Anterior cingulate cortex (tissue), 58 donors: ENCODE results near the gene AKAP9.
"Not testable (repeated sequence)": the region's sequence is repeated elsewhere in the genome, so short reads cannot be mapped to it uniquely, and the experiment has no call there.

Experiments used
- DNase-seq, 58 donors: peaks; one replicate each; lab custom pipeline; 2025; lab: John Stamatoyannopoulos, UW

The AKAP9 gene

GRCh38 chr7:91999631-92000565 is 59.2 kb downstream of the AKAP9 start:
- DNase-seq = no peak

- no peak for DNase-seq
Measured at GRCh38 chr7:92002720-92003119, 62.1 kb downstream of the AKAP9 start.

- no peak for DNase-seq
Measured at GRCh38 chr7:92006046-92006445, 65.4 kb downstream of the AKAP9 start.

GRCh38 chr7:92010215-92010614 is 69.6 kb downstream of the AKAP9 start:
- DNase-seq = no peak

- DNase-seq = no peak
Measured at GRCh38 chr7:92013611-92014010, 72.9 kb downstream of the AKAP9 start.

GRCh38 chr7:92020636-92021035 is 80.0 kb downstream of the AKAP9 start:
- no peak for DNase-seq

- no peak for DNase-seq
Measured at GRCh38 chr7:92025260-92025659, 84.6 kb downstream of the AKAP9 start.

- not testable (repeated sequence) for DNase-seq
Measured at GRCh38 chr7:92026635-92027034, 86.0 kb downstream of the AKAP9 start.

- not testable (repeated sequence) for DNase-seq
Measured at GRCh38 chr7:92027128-92027527, 86.5 kb downstream of the AKAP9 start.

- no peak for DNase-seq
Measured at GRCh38 chr7:92028226-92028625, 87.6 kb downstream of the AKAP9 start.

GRCh38 chr7:92028686-92029085 is 88.0 kb downstream of the AKAP9 start:
- DNase-seq = no peak

- no peak for DNase-seq
Measured at GRCh38 chr7:92034116-92034515, 93.5 kb downstream of the AKAP9 start.

GRCh38 chr7:92035576-92035975 is 94.9 kb downstream of the AKAP9 start:
- no peak for DNase-seq

GRCh38 chr7:92039900-92040299 is 99.2 kb downstream of the AKAP9 start:
- DNase-seq = no peak

- no peak for DNase-seq
Measured at GRCh38 chr7:92042056-92042737, 101.5 kb downstream of the AKAP9 start.

GRCh38 chr7:92043098-92043497 is 102.4 kb downstream of the AKAP9 start:
- DNase-seq = no peak

- DNase-seq = no peak
Measured at GRCh38 chr7:92043637-92044036, 103.0 kb downstream of the AKAP9 start.

GRCh38 chr7:92044148-92044547 is 103.5 kb downstream of the AKAP9 start:
- DNase-seq = no peak

GRCh38 chr7:92044940-92045339 is 104.3 kb downstream of the AKAP9 start:
- no peak for DNase-seq

GRCh38 chr7:92051655-92052054 is 111.0 kb downstream of the AKAP9 start:
- no peak for DNase-seq

- DNase-seq = no peak
Measured at GRCh38 chr7:92052159-92052558, 111.5 kb downstream of the AKAP9 start.

- DNase-seq = no peak
Measured at GRCh38 chr7:92052684-92053083, 112.0 kb downstream of the AKAP9 start.
